Limb (tissue), 2 donors: Measurements from ENCODE around the gene ZNF142.

ENCODE experiments used
- DNase-seq, 2 donors: peaks; one replicate each; pipeline ENCODE4 v3.0.0-alpha.2; 2016; ENCODE audit errors: extremely low spot score in 2 of 2

Gene ZNF142

GRCh38 chr2:218648088-218648786 is 11.2 kb downstream of the ZNF142 start:
- DNase-seq = peak; percentile 32 to 59

- DNase-seq = no peak
Observed at GRCh38 chr2:218645126-218645525, 14.3 kb downstream of the ZNF142 start.

- DNase-seq = no peak
Observed at GRCh38 chr2:218644721-218645120, 14.7 kb downstream of the ZNF142 start.

- DNase-seq = no peak
Observed at GRCh38 chr2:218643751-218644310, 15.6 kb downstream of the ZNF142 start.

GRCh38 chr2:218642786-218643185 is 16.6 kb downstream of the ZNF142 start:
- DNase-seq = no peak

GRCh38 chr2:218642121-218642656 is 17.2 kb downstream of the ZNF142 start:
- no peak for DNase-seq

GRCh38 chr2:218638372-218638771 is 21.1 kb downstream of the ZNF142 start:
- no peak for DNase-seq

- DNase-seq = no peak
Observed at GRCh38 chr2:218635719-218636118, 23.7 kb downstream of the ZNF142 start.

GRCh38 chr2:218631837-218632236 is 27.6 kb downstream of the ZNF142 start:
- no peak for DNase-seq

GRCh38 chr2:218627939-218628338 is 31.5 kb downstream of the ZNF142 start:
- DNase-seq = no peak

GRCh38 chr2:218626369-218626768 is 33.1 kb downstream of the ZNF142 start:
- DNase-seq = no peak

GRCh38 chr2:218623366-218623705 is 36.1 kb downstream of the ZNF142 start:
- no peak for DNase-seq

- DNase-seq = no peak
Observed at GRCh38 chr2:218622606-218623365, 36.6 kb downstream of the ZNF142 start.

- no peak for DNase-seq
Observed at GRCh38 chr2:218621007-218621406, 38.4 kb downstream of the ZNF142 start.

GRCh38 chr2:218618102-218618860 is 41.1 kb downstream of the ZNF142 start:
- no peak for DNase-seq

- no peak for DNase-seq
Observed at GRCh38 chr2:218615868-218616315, 43.5 kb downstream of the ZNF142 start.

GRCh38 chr2:218607436-218608115 is 51.8 kb downstream of the ZNF142 start, which contains the start of gene PLCD4:
Gene PLCD4 (plus strand): TSS chr2:218607899. CDS start chr2:218615740, 7,841 bp downstream.
- DNase-seq = peak; percentile 53 to 55

GRCh38 chr2:218605432-218605831 is 54.0 kb downstream of the ZNF142 start:
- DNase-seq = peak; percentile 68 to 80
